Stimulated activated CD8-positive, alpha-beta memory T cell treated with anti-CD3 and anti-CD28 coated beads, Interleukin-15, amount 100 ng/mL, for 48 hours (primary cell): ENCODE data around the gene CLPTM1L.
"Not testable (repeated sequence)": the region's sequence is repeated elsewhere in the genome, so short reads cannot be mapped to it uniquely, and the experiment has no call there.

ENCODE experiments used
- DNase-seq, 2 donors: peaks; one replicate each; pipeline ENCODE4 v3.0.0-alpha.2; 2020; ENCODE audit warnings: low read depth in 2 of 2

Gene CLPTM1L

GRCh38 chr5:1380910-1381309, 36.0 kb upstream of the CLPTM1L start:
- no peak for DNase-seq

- peak; percentile 35 to 36 for DNase-seq
These were observed 35.3 kb upstream of the CLPTM1L start for GRCh38 chr5:1380011-1380817.

GRCh38 chr5:1378866-1379659, 34.2 kb upstream of the CLPTM1L start:
- no peak for DNase-seq

GRCh38 chr5:1378096-1378495, 33.2 kb upstream of the CLPTM1L start:
- no peak for DNase-seq

- no peak for DNase-seq
These were observed 32.1 kb upstream of the CLPTM1L start for GRCh38 chr5:1376981-1377380.

- no peak for DNase-seq
These were observed 31.2 kb upstream of the CLPTM1L start for GRCh38 chr5:1375871-1376810.

- DNase-seq, result no peak
These were observed 29.8 kb upstream of the CLPTM1L start for GRCh38 chr5:1374679-1375055.

- DNase-seq, result no peak
These were observed 29.3 kb upstream of the CLPTM1L start for GRCh38 chr5:1374030-1374678.

- DNase-seq, result not testable (repeated sequence)
These were observed 27.1 kb upstream of the CLPTM1L start for GRCh38 chr5:1371972-1372342.

GRCh38 chr5:1371218-1371971, 26.5 kb upstream of the CLPTM1L start:
- no peak for DNase-seq

GRCh38 chr5:1370006-1370405, 25.1 kb upstream of the CLPTM1L start:
- no peak for DNase-seq

- no peak for DNase-seq
These were observed 23.9 kb upstream of the CLPTM1L start for GRCh38 chr5:1368756-1369155.

- DNase-seq, result no peak
These were observed 23.3 kb upstream of the CLPTM1L start for GRCh38 chr5:1368236-1368635.

GRCh38 chr5:1367149-1367548, 22.2 kb upstream of the CLPTM1L start:
- DNase-seq, result no peak

GRCh38 chr5:1366514-1366913, 21.6 kb upstream of the CLPTM1L start:
- no peak for DNase-seq

- DNase-seq, result no peak
These were observed 19.3 kb upstream of the CLPTM1L start for GRCh38 chr5:1364211-1364610.

GRCh38 chr5:1363581-1363980, 18.7 kb upstream of the CLPTM1L start:
- DNase-seq, result no peak

GRCh38 chr5:1363160-1363559, 18.3 kb upstream of the CLPTM1L start:
- no peak for DNase-seq

- DNase-seq, result no peak
These were observed 17.5 kb upstream of the CLPTM1L start for GRCh38 chr5:1362242-1363015.

- no peak for DNase-seq
These were observed 16.0 kb upstream of the CLPTM1L start for GRCh38 chr5:1360861-1361260.
